AG04450 (cell line): Measurements from ENCODE around the gene ST3GAL5. TPM values are rescaled to one million over a fixed set of nuclear protein-coding genes. Genes with fewer than 3 reads are reported as not detected.

ENCODE experiments used
- CTCF ChIA-PET: fragments of 300-600, 350-600 bp; formaldehyde crosslinking; extraction: SDS; loops from one replicate; lab custom pipeline; 2022; ENCODE audit warnings: antibody characterized with exemption, inconsistent platforms; lab: Charles Lee
- POLR2A ChIA-PET: fragments of 350-600 bp; formaldehyde crosslinking; extraction: SDS; loops from one replicate; lab custom pipeline; 2021; ENCODE audit warnings: antibody characterized with exemption, inconsistent platforms; lab: Yijun Ruan, JAX
- DNase-seq: peaks from one replicate; pipeline ENCODE4 v3.0.0-alpha.2; 2011; ENCODE audit warnings: low read depth, low spot score
- H3K27ac ChIP-seq: one replicate; pipeline ENCODE4 v1.5.1; 2012; ENCODE audit warnings: low read depth, low read length, control low read depth
- H3K27me3 ChIP-seq: one replicate; pipeline ENCODE4 v1.6.0; 2012; ENCODE audit warnings: low read length; ENCODE audit not compliant: control insufficient read depth, insufficient read depth
- H3K4me3 ChIP-seq: 2 replicates; pipeline ENCODE4 v1.5.1; 2011; ENCODE audit warnings: mild to moderate bottlenecking, low read depth, low read length, control low read depth
- H3K9me3 ChIP-seq: 2 replicates; pipeline ENCODE4 v1.5.1; 2012; ENCODE audit warnings: low read length; ENCODE audit not compliant: control insufficient read depth, insufficient read depth
- CTCF ChIP-seq: IDR thresholded peaks from 2 replicates; pipeline ENCODE4 v1.5.1; 2011; ENCODE audit warnings: low read depth, low read length, control low read depth, inconsistent platforms
- polyA plus RNA-seq: library from polyadenylated mRNA; depleted of rRNA; stranded (reverse); fragments of >200 nt; gene quantifications from 2 replicates; pipeline ENCODE4 v1.2.3, GENCODE V29; 2011

The ST3GAL5 gene
- polyA plus RNA-seq, 1 experiment: 26.8 TPM

- ChIA-PET POLR2A (no interaction called here), CTCF (interaction anchor here (1.0 kb wide), 1 partner anchor 170 kb away, joined by 3 read pairs; no protein-coding TSS in a partner anchor)
- no peak for TF ChIP-seq CTCF
- Histone ChIP-seq H3K4me3 (no peak overlapping the region), H3K9me3 (no peaks in the 10 kb centered on the region), H3K27ac (no peak overlapping the region), H3K27me3 (no peaks in the 10 kb centered on the region)
- no peak for DNase-seq
Observed at GRCh38 chr2:85807756-85808155, 81.0 kb downstream of the ST3GAL5 start.

- ChIA-PET POLR2A (interaction anchor here (0.6 to 0.8 kb wide), 2 partner anchors 29 to 378 kb away, joined by 3 to 5 read pairs; no protein-coding TSS in a partner anchor), CTCF (interaction anchor here (1.0 to 2.3 kb wide), 7 partner anchors 8 to 99 kb away, joined by 3 to 11 read pairs (median 3); no protein-coding TSS in a partner anchor)
- no peak overlapping the region for H3K27ac ChIP-seq
- no peaks in the 10 kb centered on the region for H3K9me3 ChIP-seq
- no peak for TF ChIP-seq CTCF
- no peaks in the 10 kb centered on the region for H3K27me3 ChIP-seq
- H3K4me3 ChIP-seq: no peak overlapping the region
- no peak for DNase-seq
Observed at GRCh38 chr2:85806358-85807118, 82.3 kb downstream of the ST3GAL5 start.

GRCh38 chr2:85804583-85804982 is 84.2 kb downstream of the ST3GAL5 start:
- CTCF ChIA-PET: interaction anchor here (0.5 to 1.6 kb wide), 6 partner anchors 9 to 163 kb away, joined by 3 to 4 read pairs (median 3); no protein-coding TSS in a partner anchor
- no peaks in the 10 kb centered on the region for H3K27me3 ChIP-seq
- no peak for DNase-seq
- H3K9me3 ChIP-seq: no peaks in the 10 kb centered on the region; the same call in 1 of the 2 replicates
- H3K27ac ChIP-seq: no peak overlapping the region
- POLR2A ChIA-PET: no interaction called here
- peak; percentile 57 for TF ChIP-seq CTCF
- H3K4me3 ChIP-seq: no peak overlapping the region

- Histone ChIP-seq H3K27ac (no peak overlapping the region), H3K4me3 (no peak overlapping the region), H3K27me3 (no peaks in the 10 kb centered on the region), H3K9me3 (no peaks in the 10 kb centered on the region; the same call in 1 of the 2 replicates)
- CTCF ChIA-PET: interaction anchor here (0.5 to 1.0 kb wide), 5 partner anchors 9 to 162 kb away, joined by 3 to 4 read pairs (median 3); no protein-coding TSS in a partner anchor
- no peak for TF ChIP-seq CTCF
- no peak for DNase-seq
- POLR2A ChIA-PET: interaction anchor here (1.3 to 2.7 kb wide), 3 partner anchors 8 to 62 kb away, joined by 3 to 8 read pairs (median 7); no protein-coding TSS in a partner anchor
Observed at GRCh38 chr2:85803704-85804425, 84.9 kb downstream of the ST3GAL5 start.
